Activated naive CD4-positive, alpha-beta T cell treated with anti-CD3 and anti-CD28 coated beads, Interleukin-2, amount 50 U/mL, for 16 hours (primary cell): ENCODE results near the gene RBM14.
"Not testable (repeated sequence)": the region's sequence is repeated elsewhere in the genome, so short reads cannot be mapped to it uniquely, and the experiment has no call there.

Source experiments
- DNase-seq: peaks from one replicate; pipeline ENCODE4 v3.0.0-alpha.2; 2020

RBM14 gene

GRCh38 chr11:66616379-66617154, at the start of gene RBM14:
RBM14 (plus strand) TSS chr11:66616630; CDS start chr11:66616721, 91 bp downstream.
- peak; percentile 98 for DNase-seq

- no peak for DNase-seq
Measured at GRCh38 chr11:66567787-66568123, 48.7 kb upstream of the RBM14 start.

GRCh38 chr11:66568124-66568916, 48.1 kb upstream of the RBM14 start, which contains the start of gene CTSF:
CTSF (minus strand) TSS chr11:66568606; CDS start chr11:66568486, 120 bp downstream.
- peak; percentile 72 for DNase-seq

- no peak for DNase-seq
Measured at GRCh38 chr11:66569076-66569475, 47.4 kb upstream of the RBM14 start.

- no peak for DNase-seq
Measured at GRCh38 chr11:66570079-66570849, 46.2 kb upstream of the RBM14 start.

GRCh38 chr11:66570850-66571180, 45.6 kb upstream of the RBM14 start:
- no peak for DNase-seq

- peak; percentile 76 for DNase-seq
Measured at GRCh38 chr11:66579017-66579606, 37.3 kb upstream of the RBM14 start.

GRCh38 chr11:66580803-66581202, 35.6 kb upstream of the RBM14 start:
- no peak for DNase-seq

GRCh38 chr11:66581261-66581660, 35.2 kb upstream of the RBM14 start:
- DNase-seq: no peak

GRCh38 chr11:66582565-66583147, 33.8 kb upstream of the RBM14 start:
- DNase-seq: not testable (repeated sequence)

GRCh38 chr11:66585447-66585846, 31.0 kb upstream of the RBM14 start:
- DNase-seq: not testable (repeated sequence)

- DNase-seq: no peak
Measured at GRCh38 chr11:66586136-66586535, 30.3 kb upstream of the RBM14 start.

GRCh38 chr11:66589315-66589714, 27.1 kb upstream of the RBM14 start:
- DNase-seq: not testable (repeated sequence)

GRCh38 chr11:66589996-66590675, 26.3 kb upstream of the RBM14 start:
- no peak for DNase-seq

GRCh38 chr11:66591175-66591574, 25.3 kb upstream of the RBM14 start:
- DNase-seq: no peak

GRCh38 chr11:66592457-66593302, 23.8 kb upstream of the RBM14 start, which contains the start of the genes CCDC87 and CCS:
CCDC87 (minus strand) TSS chr11:66593063; CDS start chr11:66593015, 48 bp downstream.
CCS (plus strand) TSS chr11:66593185; CDS start chr11:66593262, 77 bp downstream.
- DNase-seq: peak; percentile 99

- DNase-seq: no peak
Measured at GRCh38 chr11:66593303-66593635, 23.2 kb upstream of the RBM14 start.

GRCh38 chr11:66593650-66594049, 22.8 kb upstream of the RBM14 start:
- no peak for DNase-seq

- DNase-seq: no peak
Measured at GRCh38 chr11:66595245-66595904, 21.1 kb upstream of the RBM14 start.

GRCh38 chr11:66598993-66599392, 17.4 kb upstream of the RBM14 start:
- DNase-seq: no peak
